Thyroid gland (tissue), 4 donors: Measurements from ENCODE around the gene ANKRD6.

ENCODE experiments used
- POLR2A ChIP-seq, 2 donors: fragments of 450-650 bp; IDR thresholded peaks; one replicate each; pipeline ENCODE4 v1.6.1; 2017; ENCODE audit warnings: antibody characterized with exemption in 2 of 2, mild to moderate bottlenecking in 2 of 2, moderate library complexity in 1 of 2
- TF ChIP-seq, protein P1 (sequence below), 6 experiments: fragments of 200-600 bp in 3 of 6; fragments of 450-650 bp in 3 of 6; sonication (generic) in 3 of 6; IDR thresholded peaks; one replicate each; pipeline ENCODE4 v1.5.1; 2016 to 2019; ENCODE audit warnings: antibody characterized with exemption in 6 of 6, mild to moderate bottlenecking in 2 of 6, inconsistent platforms in 1 of 6, moderate library complexity in 1 of 6

- TF ChIP-seq, protein P1, sequence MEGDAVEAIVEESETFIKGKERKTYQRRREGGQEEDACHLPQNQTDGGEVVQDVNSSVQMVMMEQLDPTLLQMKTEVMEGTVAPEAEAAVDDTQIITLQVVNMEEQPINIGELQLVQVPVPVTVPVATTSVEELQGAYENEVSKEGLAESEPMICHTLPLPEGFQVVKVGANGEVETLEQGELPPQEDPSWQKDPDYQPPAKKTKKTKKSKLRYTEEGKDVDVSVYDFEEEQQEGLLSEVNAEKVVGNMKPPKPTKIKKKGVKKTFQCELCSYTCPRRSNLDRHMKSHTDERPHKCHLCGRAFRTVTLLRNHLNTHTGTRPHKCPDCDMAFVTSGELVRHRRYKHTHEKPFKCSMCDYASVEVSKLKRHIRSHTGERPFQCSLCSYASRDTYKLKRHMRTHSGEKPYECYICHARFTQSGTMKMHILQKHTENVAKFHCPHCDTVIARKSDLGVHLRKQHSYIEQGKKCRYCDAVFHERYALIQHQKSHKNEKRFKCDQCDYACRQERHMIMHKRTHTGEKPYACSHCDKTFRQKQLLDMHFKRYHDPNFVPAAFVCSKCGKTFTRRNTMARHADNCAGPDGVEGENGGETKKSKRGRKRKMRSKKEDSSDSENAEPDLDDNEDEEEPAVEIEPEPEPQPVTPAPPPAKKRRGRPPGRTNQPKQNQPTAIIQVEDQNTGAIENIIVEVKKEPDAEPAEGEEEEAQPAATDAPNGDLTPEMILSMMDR (IDR thresholded peaks at IDR 0.05) = no peak
- no peak for TF ChIP-seq POLR2A (IDR thresholded peaks at IDR 0.05)
Observed at GRCh38 chr6:89527634-89528033, 94.7 kb downstream of the ANKRD6 start.
